Kidney epithelial cell (primary cell): ENCODE measurements around the gene KRTAP13-3. TPM values are rescaled to one million over a fixed set of nuclear protein-coding genes. Genes with fewer than 3 reads are reported as not detected.

ENCODE experiments used
- DNase-seq: peaks from one replicate; pipeline ENCODE4 v3.0.0-alpha.2; 2010; ENCODE audit warnings: low read depth
- H3K27me3 ChIP-seq: 2 replicates; pipeline ENCODE4 v1.6.0; 2011; ENCODE audit warnings: low read length; ENCODE audit not compliant: control insufficient read depth, insufficient read depth
- H3K36me3 ChIP-seq: 2 replicates; pipeline ENCODE4 v1.5.1; 2011; ENCODE audit warnings: low read length; ENCODE audit not compliant: control insufficient read depth, insufficient read depth
- H3K4me3 ChIP-seq: 2 replicates; pipeline ENCODE4 v1.5.1; 2011; ENCODE audit warnings: low read depth, mild to moderate bottlenecking, control low read depth, low read length
- total RNA-seq: library from RNA; depleted of rRNA; stranded (reverse); fragments of >200 nt; gene quantifications from 2 replicates; pipeline ENCODE4 v1.2.3, GENCODE V29; 2015
- TF ChIP-seq, protein P1 (sequence below): IDR thresholded peaks from 2 replicates; pipeline ENCODE4 v1.5.1; 2011; ENCODE audit warnings: mild to moderate bottlenecking, moderate library complexity, low read length, control low read depth, inconsistent platforms; ENCODE audit not compliant: insufficient read depth, poor library complexity, severe bottlenecking

Gene KRTAP13-3
- total RNA-seq, 1 donor from 2014 or later = not detected

DNA sequence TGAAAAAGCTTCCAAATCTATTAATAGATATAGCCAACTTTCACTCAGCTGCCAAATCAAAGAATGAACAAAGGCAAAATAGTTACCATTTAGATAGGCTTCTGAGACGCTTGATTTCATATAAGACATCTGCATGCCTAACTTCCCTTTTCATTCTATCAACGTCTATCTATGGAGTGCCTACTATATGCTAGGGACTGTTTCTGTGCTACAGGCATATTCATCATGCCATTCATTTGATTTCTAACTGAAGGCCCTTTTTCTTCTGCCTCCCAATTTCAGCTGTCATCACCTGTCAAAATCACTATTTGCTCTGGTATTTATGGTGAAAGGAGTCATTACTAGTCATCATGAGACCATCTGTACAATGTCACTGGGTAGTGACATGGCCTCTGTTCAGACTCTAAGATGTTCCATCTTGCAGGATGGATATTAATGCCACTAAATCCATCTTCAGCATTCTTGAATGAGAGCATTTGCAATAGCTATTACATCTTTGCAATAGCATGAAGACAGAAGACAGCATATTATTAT is 34.2 kb downstream of the KRTAP13-3 start:
- H3K27me3 ChIP-seq = no peaks in the 10 kb centered on the region

DNA sequence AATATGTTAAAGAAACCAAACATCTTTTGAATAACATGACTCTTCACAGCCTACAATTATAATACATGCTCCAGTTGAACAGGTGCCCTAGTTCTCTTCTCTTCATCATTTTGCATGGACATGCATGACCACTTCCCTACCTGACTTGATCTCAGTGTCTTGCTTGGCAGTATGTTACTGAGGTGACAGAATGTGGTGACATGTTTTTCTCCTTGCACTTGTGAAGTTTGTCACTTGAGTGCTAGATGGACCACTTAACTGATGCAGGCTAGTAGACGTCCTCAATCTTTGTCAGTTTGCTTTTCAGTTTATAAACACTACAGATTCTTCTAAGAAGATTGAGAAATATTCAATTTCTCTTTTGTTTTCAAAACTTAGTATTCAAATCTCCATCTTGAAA is 43.5 kb downstream of the KRTAP13-3 start:
- TF ChIP-seq, protein P1, sequence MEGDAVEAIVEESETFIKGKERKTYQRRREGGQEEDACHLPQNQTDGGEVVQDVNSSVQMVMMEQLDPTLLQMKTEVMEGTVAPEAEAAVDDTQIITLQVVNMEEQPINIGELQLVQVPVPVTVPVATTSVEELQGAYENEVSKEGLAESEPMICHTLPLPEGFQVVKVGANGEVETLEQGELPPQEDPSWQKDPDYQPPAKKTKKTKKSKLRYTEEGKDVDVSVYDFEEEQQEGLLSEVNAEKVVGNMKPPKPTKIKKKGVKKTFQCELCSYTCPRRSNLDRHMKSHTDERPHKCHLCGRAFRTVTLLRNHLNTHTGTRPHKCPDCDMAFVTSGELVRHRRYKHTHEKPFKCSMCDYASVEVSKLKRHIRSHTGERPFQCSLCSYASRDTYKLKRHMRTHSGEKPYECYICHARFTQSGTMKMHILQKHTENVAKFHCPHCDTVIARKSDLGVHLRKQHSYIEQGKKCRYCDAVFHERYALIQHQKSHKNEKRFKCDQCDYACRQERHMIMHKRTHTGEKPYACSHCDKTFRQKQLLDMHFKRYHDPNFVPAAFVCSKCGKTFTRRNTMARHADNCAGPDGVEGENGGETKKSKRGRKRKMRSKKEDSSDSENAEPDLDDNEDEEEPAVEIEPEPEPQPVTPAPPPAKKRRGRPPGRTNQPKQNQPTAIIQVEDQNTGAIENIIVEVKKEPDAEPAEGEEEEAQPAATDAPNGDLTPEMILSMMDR = no peak
- Histone ChIP-seq H3K27me3 (no peaks in the 10 kb centered on the region), H3K4me3 (no peak overlapping the region), H3K36me3 (no peaks in the 10 kb centered on the region)
- no peak for DNase-seq

More for the DNA sequence above, 34.2 kb downstream of the KRTAP13-3 start:
- DNase-seq = no peak
- Histone ChIP-seq H3K36me3 (no peaks in the 10 kb centered on the region), H3K4me3 (no peak overlapping the region)
- TF ChIP-seq, protein P1 = no peak

Other genes starting within 250 kb of the KRTAP13-3 start
- gene CLDN8, start 209.8 kb downstream of the KRTAP13-3 start, total RNA-seq = not detected in 2 replicates
- not detected in 2 replicates for gene KRTAP24-1, start 143.0 kb downstream of the KRTAP13-3 start, total RNA-seq
- not detected in 2 replicates for gene KRTAP25-1, start 136.4 kb downstream of the KRTAP13-3 start, total RNA-seq
- not detected in 2 replicates for gene KRTAP26-1, start 105.6 kb downstream of the KRTAP13-3 start, total RNA-seq
- not detected in 2 replicates for gene KRTAP27-1, start 88.2 kb downstream of the KRTAP13-3 start, total RNA-seq
- not detected in 2 replicates for gene KRTAP23-1, start 77.3 kb downstream of the KRTAP13-3 start, total RNA-seq
- gene KRTAP13-2, start 53.7 kb downstream of the KRTAP13-3 start, total RNA-seq = not detected in 2 replicates
- not detected in 2 replicates for gene KRTAP13-1, start 29.9 kb downstream of the KRTAP13-3 start, total RNA-seq
- not detected in 2 replicates for gene KRTAP13-4, start 4.3 kb upstream of the KRTAP13-3 start, total RNA-seq
- gene KRTAP15-1, start 14.3 kb upstream of the KRTAP13-3 start, total RNA-seq = not detected in 2 replicates
- gene KRTAP19-1, start 54.4 kb upstream of the KRTAP13-3 start, total RNA-seq = not detected in 2 replicates
- not detected in 2 replicates for gene KRTAP19-2, start 61.5 kb upstream of the KRTAP13-3 start, total RNA-seq
- gene KRTAP19-3, start 66.1 kb upstream of the KRTAP13-3 start, total RNA-seq = not detected in 2 replicates
- not detected in 2 replicates for gene KRTAP19-4, start 71.2 kb upstream of the KRTAP13-3 start, total RNA-seq
- not detected in 2 replicates for gene KRTAP19-5, start 76.2 kb upstream of the KRTAP13-3 start, total RNA-seq
- not detected in 2 replicates for gene KRTAP19-6, start 115.9 kb upstream of the KRTAP13-3 start, total RNA-seq
- gene KRTAP19-7, start 135.4 kb upstream of the KRTAP13-3 start, total RNA-seq = not detected in 2 replicates
- gene KRTAP22-2, start 164.5 kb upstream of the KRTAP13-3 start, total RNA-seq = not detected in 2 replicates
- not detected in 2 replicates for gene KRTAP6-3, start 166.5 kb upstream of the KRTAP13-3 start, total RNA-seq
- gene KRTAP6-2, start 173.0 kb upstream of the KRTAP13-3 start, total RNA-seq = not detected in 2 replicates
- not detected in 2 replicates for gene KRTAP22-1, start 175.2 kb upstream of the KRTAP13-3 start, total RNA-seq
- not detected in 2 replicates for gene KRTAP6-1, start 188.0 kb upstream of the KRTAP13-3 start, total RNA-seq
- not detected in 2 replicates for gene KRTAP20-1, start 190.5 kb upstream of the KRTAP13-3 start, total RNA-seq
- not detected in 2 replicates for gene KRTAP20-4, start 194.7 kb upstream of the KRTAP13-3 start, total RNA-seq
- gene KRTAP20-2, start 209.3 kb upstream of the KRTAP13-3 start, total RNA-seq = not detected in 2 replicates
- gene KRTAP20-3, start 216.9 kb upstream of the KRTAP13-3 start, total RNA-seq = not detected in 2 replicates